ENCODE data around the gene CDV3.

The CDV3 gene

DNA sequence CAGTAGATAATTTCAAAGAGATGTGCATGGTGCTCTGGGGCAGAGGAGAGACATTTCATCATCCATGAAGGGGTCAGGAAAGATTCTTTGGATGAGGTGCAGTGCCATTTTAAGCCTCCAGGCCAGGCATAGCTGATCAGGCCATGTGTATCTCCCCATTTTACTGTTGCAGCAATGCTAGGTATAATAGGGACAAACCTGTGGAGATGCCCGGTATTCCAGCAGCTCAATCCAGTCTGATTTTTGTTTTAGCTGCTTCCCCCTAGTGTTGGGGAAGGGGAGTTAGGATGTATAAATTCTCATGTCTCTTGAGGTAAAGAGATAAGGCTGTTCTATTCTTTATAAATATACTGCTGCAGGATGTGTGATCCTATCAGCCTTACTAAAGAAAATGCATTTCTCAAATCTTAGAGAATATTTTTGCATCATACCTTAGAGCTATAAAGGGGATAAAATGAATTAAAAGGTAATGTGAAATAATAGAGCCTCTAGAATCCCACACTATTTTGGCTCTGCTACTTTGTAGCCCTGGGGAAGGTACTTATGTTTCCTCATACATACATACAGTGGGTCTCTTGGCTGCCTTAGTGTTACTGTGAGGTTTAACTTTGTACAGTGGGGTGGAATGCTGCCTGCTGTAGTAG lies 5.2 kb downstream of the CDV3 start:
- Mint-ChIP-seq H3K4me3 (peak overlapping the region; percentile 90), H3K9me3 (no peaks in the 10 kb centered on the region), H3K36me3 (peaks cover 96% of the 10 kb centered on the region), H3K27ac (peak overlapping the region; percentile 84), H3K4me1 (peaks cover 55% of the 10 kb centered on the region)
- ATAC-seq (no peak), DNase-seq (ENCODE audit: low spot score in 2 of 2) (no peak)

DNA sequence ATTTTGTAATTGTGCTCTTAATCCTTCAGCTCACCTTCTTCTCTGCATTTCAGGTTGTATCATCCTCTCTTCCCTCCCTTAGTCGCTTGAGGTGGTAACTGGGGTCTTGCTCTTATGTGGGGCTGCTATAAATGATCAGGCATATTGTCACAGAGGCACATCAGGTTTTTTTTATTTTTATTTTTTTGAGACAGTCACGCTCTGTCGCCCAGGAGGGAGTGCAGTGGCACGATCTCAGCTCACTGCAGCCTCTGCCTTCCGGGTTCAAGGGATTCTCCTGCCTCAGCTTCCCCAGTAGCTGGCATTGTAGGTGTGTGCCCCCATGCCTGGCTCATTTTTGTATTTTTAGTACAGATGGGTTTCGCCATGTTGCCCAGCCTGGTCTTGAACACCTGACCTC lies 9.9 kb downstream of the CDV3 start:
- no peak overlapping the region for H3K4me3 Mint-ChIP-seq
- H3K27ac Mint-ChIP-seq, result no peak overlapping the region
- H3K9me3 Mint-ChIP-seq, result no peaks in the 10 kb centered on the region
- DNase-seq (ENCODE audit: low spot score in 2 of 2) (no peak), ATAC-seq (no peak)
- H3K4me1 Mint-ChIP-seq, result peaks cover 33% of the 10 kb centered on the region
- H3K36me3 Mint-ChIP-seq, result peaks cover 100% of the 10 kb centered on the region

GRCh38 chr3:133588035-133588434 lies 14.5 kb downstream of the CDV3 start:
- Mint-ChIP-seq H3K9me3 (no peaks in the 10 kb centered on the region), H3K4me1 (peaks cover 31% of the 10 kb centered on the region), H3K36me3 (peaks cover 87% of the 10 kb centered on the region), H3K27ac (peak overlapping the region; percentile 48), H3K4me3 (no peak overlapping the region)
- no peak for DNase-seq (ENCODE audit: low spot score in 2 of 2)
- ATAC-seq, result peak; percentile 50

- Mint-ChIP-seq H3K9me3 (no peaks in the 10 kb centered on the region), H3K27ac (peak overlapping the region; percentile 48), H3K4me3 (no peak overlapping the region), H3K4me1 (peaks cover 36% of the 10 kb centered on the region), H3K36me3 (peaks cover 78% of the 10 kb centered on the region)
- DNase-seq (ENCODE audit: low spot score in 2 of 2) (no peak), ATAC-seq (no peak)
Measured at GRCh38 chr3:133588784-133589465, 15.4 kb downstream of the CDV3 start.

DNA sequence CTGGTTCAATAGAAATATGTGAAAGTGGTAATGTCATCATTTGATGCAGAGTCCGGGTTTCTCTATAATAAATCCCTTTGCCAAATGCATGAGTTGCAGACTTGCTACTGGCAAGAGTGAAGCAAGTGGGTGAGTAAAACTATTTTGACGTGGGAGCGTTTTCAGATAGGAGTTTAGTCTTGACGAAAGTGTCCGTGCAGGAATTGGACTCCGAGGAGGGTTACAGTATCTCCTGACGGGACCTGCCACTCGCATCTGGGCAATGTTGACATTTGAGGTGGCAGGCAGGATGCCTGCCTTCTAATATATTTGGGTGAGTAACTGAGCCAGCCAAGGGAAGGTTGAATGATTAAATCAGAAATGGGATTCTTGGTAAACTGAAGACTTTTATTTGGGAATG lies 16.0 kb downstream of the CDV3 start:
- Mint-ChIP-seq H3K4me3 (no peak overlapping the region), H3K4me1 (peaks cover 36% of the 10 kb centered on the region), H3K9me3 (no peaks in the 10 kb centered on the region), H3K27ac (peak overlapping the region; percentile 48), H3K36me3 (peaks cover 72% of the 10 kb centered on the region)
- no peak for DNase-seq (ENCODE audit: low spot score in 2 of 2)
- no peak for ATAC-seq

DNA sequence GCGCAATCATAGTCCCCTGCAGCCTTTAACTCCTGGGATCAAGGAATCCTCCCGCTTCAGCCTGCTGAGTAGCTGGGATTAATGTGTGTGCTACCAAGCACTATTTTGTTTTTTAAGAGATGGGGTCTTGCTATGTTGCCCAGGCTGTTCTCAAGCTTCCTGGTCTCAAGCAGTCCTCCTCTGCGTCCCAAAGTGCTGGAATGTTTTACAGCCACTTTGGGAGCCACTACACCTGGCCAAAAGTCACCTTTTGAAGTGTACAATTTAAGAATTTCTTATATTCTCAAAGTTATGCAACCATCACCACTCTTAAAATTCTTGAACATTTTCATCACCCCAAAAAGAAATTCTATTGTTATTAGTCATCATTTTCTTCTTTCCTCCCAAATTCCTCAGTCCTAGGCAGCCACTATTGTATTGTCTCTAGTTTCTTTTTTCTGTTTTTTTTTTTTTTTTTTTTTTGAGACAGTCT lies 17.8 kb downstream of the CDV3 start:
- no peak for DNase-seq (ENCODE audit: low spot score in 2 of 2)
- peaks cover 54% of the 10 kb centered on the region for H3K36me3 Mint-ChIP-seq
- H3K27ac Mint-ChIP-seq, result peak overlapping the region; percentile 72
- no peak for ATAC-seq
- H3K4me3 Mint-ChIP-seq, result no peak overlapping the region
- no peaks in the 10 kb centered on the region for H3K9me3 Mint-ChIP-seq
- peaks cover 46% of the 10 kb centered on the region for H3K4me1 Mint-ChIP-seq

DNA sequence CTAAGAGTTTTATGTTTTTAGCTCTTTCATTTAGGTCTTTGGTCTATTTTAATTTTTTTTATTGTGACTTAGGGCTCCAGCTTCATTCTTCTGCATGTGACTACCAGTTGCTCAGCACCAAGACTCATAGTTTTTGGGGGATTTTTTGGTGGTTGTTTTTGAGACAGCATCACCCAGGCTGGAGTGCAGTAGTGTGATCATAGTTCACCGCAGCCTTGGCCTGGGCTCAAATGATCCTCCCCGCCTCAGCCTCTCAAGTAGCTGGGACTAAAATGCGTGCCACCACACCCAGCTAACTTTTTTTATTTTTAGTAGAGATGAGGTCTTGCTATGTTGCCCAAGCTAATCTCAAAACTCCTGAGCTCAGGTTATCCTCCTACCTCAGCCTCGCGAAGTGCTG lies 19.4 kb downstream of the CDV3 start:
- Mint-ChIP-seq H3K4me3 (peak overlapping the region; percentile 16), H3K36me3 (peaks cover 39% of the 10 kb centered on the region), H3K9me3 (no peaks in the 10 kb centered on the region), H3K27ac (peak overlapping the region; percentile 82), H3K4me1 (peaks cover 40% of the 10 kb centered on the region)
- peak; percentile 87 for ATAC-seq
- no peak for DNase-seq (ENCODE audit: low spot score in 2 of 2)

DNA sequence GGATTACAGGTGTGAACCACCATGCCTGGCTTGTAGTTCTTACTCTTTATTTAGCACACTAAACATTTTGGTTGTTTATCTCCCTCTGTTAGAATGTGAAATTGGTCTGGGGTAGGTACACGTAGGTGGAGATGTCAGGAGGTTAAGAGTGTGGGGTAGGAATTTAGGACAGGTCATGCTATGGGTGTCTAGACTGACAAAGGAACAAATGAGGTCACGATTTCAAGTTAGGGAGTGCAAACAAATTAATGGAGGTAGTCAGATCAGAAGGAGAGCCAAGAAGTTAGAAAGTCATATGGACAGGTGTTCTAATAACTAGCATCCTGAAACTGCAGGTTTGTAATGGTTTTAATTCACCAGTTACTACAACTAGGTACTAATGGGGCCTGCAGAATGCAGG lies 19.8 kb downstream of the CDV3 start:
- ATAC-seq (peak; percentile 12), DNase-seq (ENCODE audit: low spot score in 2 of 2) (no peak)
- Mint-ChIP-seq H3K27ac (peak overlapping the region; percentile 82), H3K9me3 (no peaks in the 10 kb centered on the region), H3K36me3 (peaks cover 35% of the 10 kb centered on the region), H3K4me1 (peaks cover 36% of the 10 kb centered on the region), H3K4me3 (peak overlapping the region; percentile 16)

GRCh38 chr3:133595341-133595740 lies 21.9 kb downstream of the CDV3 start:
- Mint-ChIP-seq H3K4me3 (no peak overlapping the region), H3K27ac (peak overlapping the region; percentile 32), H3K4me1 (peaks cover 20% of the 10 kb centered on the region), H3K9me3 (no peaks in the 10 kb centered on the region), H3K36me3 (peaks cover 29% of the 10 kb centered on the region)
- DNase-seq (ENCODE audit: low spot score in 2 of 2) (no peak), ATAC-seq (peak; percentile 92)

GRCh38 chr3:133598405-133598804 lies 24.9 kb downstream of the CDV3 start:
- DNase-seq (ENCODE audit: low spot score in 2 of 2) (no peak), ATAC-seq (no peak)
- no peaks in the 10 kb centered on the region for H3K9me3 Mint-ChIP-seq
- peaks cover 46% of the 10 kb centered on the region for H3K36me3 Mint-ChIP-seq
- no peak overlapping the region for H3K4me3 Mint-ChIP-seq
- peaks cover 11% of the 10 kb centered on the region for H3K4me1 Mint-ChIP-seq
- H3K27ac Mint-ChIP-seq, result no peak overlapping the region

- Mint-ChIP-seq H3K36me3 (peaks cover 55% of the 10 kb centered on the region), H3K4me1 (peaks cover 10% of the 10 kb centered on the region), H3K9me3 (no peaks in the 10 kb centered on the region), H3K4me3 (no peak overlapping the region), H3K27ac (no peak overlapping the region)
- no peak for DNase-seq (ENCODE audit: low spot score in 2 of 2)
- no peak for ATAC-seq
Measured at GRCh38 chr3:133599280-133599679, 25.8 kb downstream of the CDV3 start.

- Mint-ChIP-seq H3K4me3 (no peak overlapping the region), H3K4me1 (peaks cover under 1% of the 10 kb centered on the region), H3K9me3 (no peaks in the 10 kb centered on the region), H3K27ac (no peak overlapping the region), H3K36me3 (peaks cover 69% of the 10 kb centered on the region)
- no peak for DNase-seq (ENCODE audit: low spot score in 2 of 2)
- ATAC-seq, result no peak
Measured at GRCh38 chr3:133600572-133601081, 27.1 kb downstream of the CDV3 start.

GRCh38 chr3:133606342-133606741 lies 32.9 kb downstream of the CDV3 start:
- H3K36me3 Mint-ChIP-seq, result peaks cover 100% of the 10 kb centered on the region
- H3K4me1 Mint-ChIP-seq, result no peaks in the 10 kb centered on the region
- H3K27ac Mint-ChIP-seq, result no peak overlapping the region

DNA sequence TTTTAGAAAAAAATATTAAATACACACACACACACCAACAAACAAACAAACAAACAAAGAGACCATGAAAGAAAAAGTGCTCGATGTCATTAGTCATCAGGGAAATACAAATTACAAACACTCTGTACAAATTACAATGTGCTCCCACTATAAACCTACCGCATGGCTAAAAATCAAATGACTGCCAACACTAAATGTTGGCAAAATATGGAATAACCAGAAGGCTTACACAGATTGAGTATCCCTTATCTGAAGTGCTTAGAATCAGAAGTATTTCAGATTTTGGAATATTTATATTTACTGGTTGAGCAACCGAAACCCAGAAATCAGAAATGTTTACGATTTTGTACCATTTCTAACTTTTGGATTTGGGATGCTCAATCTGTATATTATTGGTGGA lies 33.4 kb downstream of the CDV3 start:
- Mint-ChIP-seq H3K36me3 (peaks cover 100% of the 10 kb centered on the region), H3K9me3 (no peaks in the 10 kb centered on the region), H3K4me3 (no peak overlapping the region), H3K27ac (no peak overlapping the region), H3K4me1 (no peaks in the 10 kb centered on the region)
- ATAC-seq, result no peak
- no peak for DNase-seq (ENCODE audit: low spot score in 2 of 2)

More at GRCh38 chr3:133606342-133606741, 32.9 kb downstream of the CDV3 start:
- Mint-ChIP-seq H3K4me3 (no peak overlapping the region), H3K9me3 (no peaks in the 10 kb centered on the region)
- DNase-seq (ENCODE audit: low spot score in 2 of 2), result no peak
- no peak for ATAC-seq

DNA sequence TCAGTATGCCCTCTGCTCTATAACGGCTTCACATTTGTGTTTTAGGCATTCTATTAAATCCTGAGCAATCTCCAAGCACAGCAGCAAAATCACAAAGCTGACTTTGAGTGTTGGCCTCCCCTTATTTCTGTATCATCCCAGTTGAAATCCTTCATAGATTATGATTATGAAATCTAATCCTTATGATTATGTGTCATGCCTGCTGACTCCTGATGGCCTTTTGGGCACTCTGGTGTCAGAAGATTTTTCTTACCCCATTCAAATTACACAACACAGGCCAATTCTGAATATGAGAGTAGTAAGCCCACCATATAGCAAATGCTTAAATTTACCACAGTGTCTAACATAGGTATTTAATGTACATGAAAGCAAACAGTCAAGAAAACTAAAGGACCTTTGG lies 34.3 kb downstream of the CDV3 start:
- Mint-ChIP-seq H3K4me3 (no peak overlapping the region), H3K27ac (no peak overlapping the region), H3K36me3 (peaks cover 100% of the 10 kb centered on the region), H3K4me1 (no peaks in the 10 kb centered on the region), H3K9me3 (no peaks in the 10 kb centered on the region)
- DNase-seq (ENCODE audit: low spot score in 2 of 2) (no peak), ATAC-seq (no peak)

DNA sequence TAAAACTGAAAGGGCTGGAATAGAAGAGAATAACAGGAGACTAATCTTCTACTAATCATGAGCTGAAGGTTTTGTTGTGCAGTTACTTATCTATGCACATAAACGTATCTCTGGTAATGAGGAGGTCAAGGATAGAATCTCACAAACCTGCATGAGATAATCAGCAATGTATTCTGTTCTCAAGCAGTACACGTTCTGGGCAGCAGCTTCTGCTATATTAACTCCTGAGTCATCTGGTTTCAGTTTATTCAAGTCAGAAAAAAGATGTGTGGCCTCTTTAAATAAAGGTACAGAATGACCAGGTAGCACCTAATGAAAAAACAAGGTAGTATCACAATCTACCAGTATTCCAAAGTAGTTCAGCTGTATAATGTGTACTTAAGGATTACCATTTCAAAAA lies 34.9 kb downstream of the CDV3 start:
- H3K4me1 Mint-ChIP-seq, result no peaks in the 10 kb centered on the region
- H3K36me3 Mint-ChIP-seq, result peaks cover 100% of the 10 kb centered on the region
- no peak overlapping the region for H3K27ac Mint-ChIP-seq
- no peak for DNase-seq (ENCODE audit: low spot score in 2 of 2)
- ATAC-seq, result no peak
- H3K4me3 Mint-ChIP-seq, result no peak overlapping the region
- H3K9me3 Mint-ChIP-seq, result no peaks in the 10 kb centered on the region
